Measurements from ENCODE around the gene TDRD10. TPM values are rescaled to one million over a fixed set of nuclear protein-coding genes. Genes with fewer than 3 reads are reported as not detected.

Gene TDRD10
- total RNA-seq, 4 donors from 2014 or later, result 2.3 to 5.0 (median 4.3) TPM

DNA sequence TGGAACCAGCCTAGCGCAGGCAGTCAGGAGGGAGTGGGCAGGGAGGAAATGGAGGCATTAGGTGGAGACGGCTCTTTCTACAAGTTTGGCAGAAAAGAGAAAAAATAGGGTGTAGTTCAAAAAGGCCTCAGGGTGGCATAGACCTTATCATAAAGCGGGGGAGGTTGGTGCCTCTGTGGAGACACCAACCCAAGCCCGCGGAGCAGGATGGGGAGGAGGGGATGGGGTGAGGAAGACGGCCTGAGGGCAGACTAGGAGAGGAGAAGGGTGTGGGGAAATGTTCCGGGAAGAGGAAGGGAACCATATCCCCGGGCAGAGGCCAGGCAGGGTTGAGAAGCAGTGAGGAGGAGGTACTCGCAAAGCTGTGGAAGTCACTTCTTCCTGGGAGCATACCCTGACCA, 17.6 kb downstream of the TDRD10 start:
- no peak for DNase-seq (ENCODE audit: extremely low spot score)
- WGBS, result 74% methylated on average over 9 of the region's 9 CpGs
- TF ChIP-seq POLR2A (IDR thresholded peaks at IDR 0.05; ENCODE audit: low read depth) (no peak), POLR2AphosphoS5 (IDR thresholded peaks at IDR 0.05) (no peak), EP300 (IDR thresholded peaks at IDR 0.05) (no peak)
- TF ChIP-seq, protein P1, sequence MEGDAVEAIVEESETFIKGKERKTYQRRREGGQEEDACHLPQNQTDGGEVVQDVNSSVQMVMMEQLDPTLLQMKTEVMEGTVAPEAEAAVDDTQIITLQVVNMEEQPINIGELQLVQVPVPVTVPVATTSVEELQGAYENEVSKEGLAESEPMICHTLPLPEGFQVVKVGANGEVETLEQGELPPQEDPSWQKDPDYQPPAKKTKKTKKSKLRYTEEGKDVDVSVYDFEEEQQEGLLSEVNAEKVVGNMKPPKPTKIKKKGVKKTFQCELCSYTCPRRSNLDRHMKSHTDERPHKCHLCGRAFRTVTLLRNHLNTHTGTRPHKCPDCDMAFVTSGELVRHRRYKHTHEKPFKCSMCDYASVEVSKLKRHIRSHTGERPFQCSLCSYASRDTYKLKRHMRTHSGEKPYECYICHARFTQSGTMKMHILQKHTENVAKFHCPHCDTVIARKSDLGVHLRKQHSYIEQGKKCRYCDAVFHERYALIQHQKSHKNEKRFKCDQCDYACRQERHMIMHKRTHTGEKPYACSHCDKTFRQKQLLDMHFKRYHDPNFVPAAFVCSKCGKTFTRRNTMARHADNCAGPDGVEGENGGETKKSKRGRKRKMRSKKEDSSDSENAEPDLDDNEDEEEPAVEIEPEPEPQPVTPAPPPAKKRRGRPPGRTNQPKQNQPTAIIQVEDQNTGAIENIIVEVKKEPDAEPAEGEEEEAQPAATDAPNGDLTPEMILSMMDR (IDR thresholded peaks at IDR 0.05), result no peak
- Histone ChIP-seq H3K27me3 (no peaks in the 10 kb centered on the region), H3K27ac (replicated peaks in 1 of 4) (peak overlapping the region in 2 of 4 donors; percentile 3 to 22), H3K4me1 (peaks cover 0 to 19% (median 7%) of the 10 kb centered on the region in 4 donors), H3K4me3 (no peak overlapping the region), H3K9me3 (no peaks in the 10 kb centered on the region), H3K36me3 (no peaks in the 10 kb centered on the region)
- intact Hi-C loops (cut with DNase I), result no loop called here

DNA sequence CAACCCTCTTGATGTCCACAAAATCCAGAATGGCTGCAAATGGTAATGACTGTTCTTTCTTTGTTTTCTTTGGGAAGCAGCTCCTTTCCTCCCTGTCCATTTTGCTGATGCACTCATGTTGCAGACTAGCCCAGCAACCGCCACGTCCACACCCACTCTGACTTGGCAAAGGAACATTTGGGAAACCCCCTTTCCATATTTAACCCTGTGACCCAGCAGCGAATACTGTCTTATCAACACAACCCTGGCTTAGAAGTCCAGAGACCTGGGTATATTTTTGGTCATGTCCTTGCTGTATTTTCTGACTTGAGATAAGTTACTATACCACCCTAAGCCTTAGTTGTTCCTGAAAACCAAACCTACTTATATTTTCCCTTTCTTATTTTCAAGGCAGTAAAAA, 18.3 kb downstream of the TDRD10 start:
- peak overlapping the region in 1 of 4 donors; percentile 22 for H3K27ac ChIP-seq (replicated peaks in 1 of 4)
- WGBS, result 34% methylated on average over 3 of the region's 3 CpGs
- H3K4me3 ChIP-seq, result no peak overlapping the region
- intact Hi-C loops (cut with DNase I), result no loop called here
- H3K36me3 ChIP-seq, result no peaks in the 10 kb centered on the region
- H3K4me1 ChIP-seq, result peaks cover 0 to 19% (median 7%) of the 10 kb centered on the region in 4 donors
- no peaks in the 10 kb centered on the region for H3K9me3 ChIP-seq
- no peak for DNase-seq (ENCODE audit: extremely low spot score)
- TF ChIP-seq POLR2AphosphoS5 (IDR thresholded peaks at IDR 0.05), result no peak
- TF ChIP-seq, protein P1 (IDR thresholded peaks at IDR 0.05), result no peak
- no peak for TF ChIP-seq POLR2A (IDR thresholded peaks at IDR 0.05; ENCODE audit: low read depth)
- TF ChIP-seq EP300 (IDR thresholded peaks at IDR 0.05), result no peak
- no peaks in the 10 kb centered on the region for H3K27me3 ChIP-seq

DNA sequence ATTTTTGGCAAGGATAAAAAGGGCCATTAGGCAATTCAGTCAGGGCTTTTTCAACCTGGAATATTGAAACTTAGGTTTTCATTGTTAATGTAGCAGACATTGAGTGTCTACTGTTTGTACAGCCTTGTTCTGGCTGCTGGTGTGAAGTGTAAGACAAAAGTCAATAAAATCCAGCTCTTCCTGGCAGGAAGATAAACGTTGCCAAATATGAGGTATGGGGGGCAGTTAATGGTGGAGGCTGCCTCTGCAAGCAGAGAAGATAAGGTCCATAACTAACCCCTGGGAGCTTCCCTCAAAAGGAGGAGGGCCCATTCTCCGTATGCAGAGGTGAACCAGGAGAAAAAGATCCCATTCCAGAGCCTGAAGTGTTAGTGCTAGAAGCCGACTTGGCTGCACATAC, 19.7 kb downstream of the TDRD10 start:
- Histone ChIP-seq H3K36me3 (no peaks in the 10 kb centered on the region), H3K9me3 (no peaks in the 10 kb centered on the region), H3K27me3 (no peaks in the 10 kb centered on the region), H3K4me1 (peaks cover 0 to 19% (median 7%) of the 10 kb centered on the region in 4 donors), H3K4me3 (no peak overlapping the region), H3K27ac (replicated peaks in 1 of 4) (no peak overlapping the region)
- no peak for DNase-seq (ENCODE audit: extremely low spot score)
- 61% methylated on average over 3 of the region's 3 CpGs for WGBS
- TF ChIP-seq POLR2A (IDR thresholded peaks at IDR 0.05; ENCODE audit: low read depth) (no peak), POLR2AphosphoS5 (IDR thresholded peaks at IDR 0.05) (no peak), EP300 (IDR thresholded peaks at IDR 0.05) (no peak)
- TF ChIP-seq, protein P1 (IDR thresholded peaks at IDR 0.05), result no peak
- intact Hi-C loops (cut with DNase I), result no loop called here

DNA sequence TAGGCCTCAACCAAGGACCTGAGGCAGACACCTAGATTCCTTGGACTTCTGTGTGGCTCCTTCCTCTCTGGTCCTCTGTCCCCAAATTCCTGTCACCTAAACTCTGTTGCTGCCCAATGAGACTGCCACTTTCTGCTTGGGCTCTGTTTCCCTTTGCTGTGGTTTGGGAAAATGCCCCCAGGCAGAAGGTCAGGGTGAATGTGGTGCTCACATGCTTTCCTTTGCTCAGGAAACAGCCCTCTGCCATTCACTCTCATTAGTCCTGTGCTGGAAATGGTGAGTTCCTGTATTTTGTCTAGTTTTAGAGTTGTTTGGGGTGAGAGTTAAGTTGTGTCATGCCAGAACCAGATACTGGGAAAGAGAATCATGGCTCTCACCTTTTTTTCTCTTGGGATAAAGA, 22.9 kb downstream of the TDRD10 start:
- Histone ChIP-seq H3K4me3 (no peak overlapping the region), H3K9me3 (no peaks in the 10 kb centered on the region), H3K36me3 (no peaks in the 10 kb centered on the region), H3K27me3 (no peaks in the 10 kb centered on the region), H3K27ac (replicated peaks in 1 of 4) (no peak overlapping the region), H3K4me1 (peaks cover 0 to 16% (median 7%) of the 10 kb centered on the region in 4 donors)
- TF ChIP-seq, protein P1 (IDR thresholded peaks at IDR 0.05), result no peak
- no peak for TF ChIP-seq POLR2AphosphoS5 (IDR thresholded peaks at IDR 0.05)
- TF ChIP-seq EP300 (IDR thresholded peaks at IDR 0.05), result no peak
- TF ChIP-seq POLR2A (IDR thresholded peaks at IDR 0.05; ENCODE audit: low read depth), result no peak
- intact Hi-C loops (cut with DNase I), result no loop called here
- DNase-seq (ENCODE audit: extremely low spot score), result no peak

DNA sequence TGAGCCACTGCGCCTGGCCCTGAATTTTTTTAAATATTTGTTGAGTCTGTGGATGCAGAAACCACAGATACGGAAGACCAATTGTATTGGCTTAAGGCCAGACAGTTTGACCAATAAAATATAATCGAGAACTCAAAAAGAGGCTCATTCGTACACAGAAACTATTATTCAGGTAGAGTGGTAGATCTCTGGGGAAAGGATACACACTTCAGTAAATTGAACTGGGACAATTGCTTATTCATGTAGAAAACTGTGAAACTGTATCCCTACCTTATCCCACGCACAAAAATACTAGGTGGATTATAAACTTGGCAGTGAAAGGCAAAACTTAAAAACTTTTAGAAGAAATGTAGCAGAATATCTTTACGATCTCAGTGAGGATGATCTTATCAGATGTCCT, 25.2 kb downstream of the TDRD10 start:
- intact Hi-C loops (cut with DNase I), result no loop called here
- H3K4me1 ChIP-seq, result no peaks in the 10 kb centered on the region
- no peaks in the 10 kb centered on the region for H3K27me3 ChIP-seq
- no peaks in the 10 kb centered on the region for H3K9me3 ChIP-seq
- TF ChIP-seq POLR2A (IDR thresholded peaks at IDR 0.05; ENCODE audit: low read depth) (no peak), EP300 (IDR thresholded peaks at IDR 0.05) (no peak), POLR2AphosphoS5 (IDR thresholded peaks at IDR 0.05) (no peak)
- TF ChIP-seq, protein P1 (IDR thresholded peaks at IDR 0.05), result no peak
- H3K27ac ChIP-seq (replicated peaks in 1 of 4), result no peak overlapping the region
- WGBS, result 66% methylated on average over 6 of the region's 6 CpGs
- H3K36me3 ChIP-seq, result no peaks in the 10 kb centered on the region
- H3K4me3 ChIP-seq, result no peak overlapping the region
- no peak for DNase-seq (ENCODE audit: extremely low spot score)

All from esophagus muscularis mucosa (tissue), 4 donors.